Amygdala (tissue), 56 donors: ENCODE results near the gene SKOR2.

ENCODE experiments used
- DNase-seq, 56 donors: peaks; one replicate each; lab custom pipeline; 2025; lab: John Stamatoyannopoulos, UW

Gene SKOR2

GRCh38 chr18:47260924-47261701 lies 9.7 kb upstream of the SKOR2 start:
- DNase-seq = no peak

- DNase-seq = peak in 6 of 56 donors; percentile 6 to 29 (median 12)
Measured at GRCh38 chr18:47260120-47260923, 8.9 kb upstream of the SKOR2 start.

- DNase-seq = peak in 5 of 56 donors; percentile 4 to 23 (median 9)
Measured at GRCh38 chr18:47254341-47254939, 3.0 kb upstream of the SKOR2 start.

GRCh38 chr18:47253101-47253654 lies 1.7 kb upstream of the SKOR2 start:
- DNase-seq = no peak

- no peak for DNase-seq
Measured at GRCh38 chr18:47250391-47251046, 941 bp downstream of the SKOR2 start.

- no peak for DNase-seq
Measured at GRCh38 chr18:47249314-47249981, 2.0 kb downstream of the SKOR2 start.

- DNase-seq = no peak
Measured at GRCh38 chr18:47248604-47249313, 2.7 kb downstream of the SKOR2 start.

GRCh38 chr18:47248115-47248603 lies 3.3 kb downstream of the SKOR2 start:
- DNase-seq = no peak

GRCh38 chr18:47247416-47248114 lies 3.9 kb downstream of the SKOR2 start:
- DNase-seq = no peak

- no peak for DNase-seq
Measured at GRCh38 chr18:47247036-47247415, 4.4 kb downstream of the SKOR2 start.

GRCh38 chr18:47246027-47246971 lies 5.2 kb downstream of the SKOR2 start:
- DNase-seq = no peak

GRCh38 chr18:47244086-47244485 lies 7.4 kb downstream of the SKOR2 start:
- DNase-seq = no peak

- no peak for DNase-seq
Measured at GRCh38 chr18:47235096-47235495, 16.4 kb downstream of the SKOR2 start.

GRCh38 chr18:47226660-47227059 lies 24.8 kb downstream of the SKOR2 start:
- DNase-seq = no peak

- peak in 20 of 56 donors; percentile 0 to 55 (median 6) for DNase-seq
Measured at GRCh38 chr18:47215554-47216138, 35.8 kb downstream of the SKOR2 start.

- DNase-seq = no peak
Measured at GRCh38 chr18:47209171-47209570, 42.3 kb downstream of the SKOR2 start.
